HG03469 (cell line): ENCODE data around the gene FICD.
"Not testable (repeated sequence)": the region's sequence is repeated elsewhere in the genome, so short reads cannot be mapped to it uniquely, and the experiment has no call there.

Experiments used
- ATAC-seq: cut with Tn5 transposase; IDR thresholded peaks from one replicate; pipeline ENCODE4 v1.9.1; 2021; ENCODE audit warnings: mild to moderate bottlenecking, moderate library complexity, moderate number of reproducible peaks; ENCODE audit not compliant: unreplicated experiment

The FICD gene

DNA sequence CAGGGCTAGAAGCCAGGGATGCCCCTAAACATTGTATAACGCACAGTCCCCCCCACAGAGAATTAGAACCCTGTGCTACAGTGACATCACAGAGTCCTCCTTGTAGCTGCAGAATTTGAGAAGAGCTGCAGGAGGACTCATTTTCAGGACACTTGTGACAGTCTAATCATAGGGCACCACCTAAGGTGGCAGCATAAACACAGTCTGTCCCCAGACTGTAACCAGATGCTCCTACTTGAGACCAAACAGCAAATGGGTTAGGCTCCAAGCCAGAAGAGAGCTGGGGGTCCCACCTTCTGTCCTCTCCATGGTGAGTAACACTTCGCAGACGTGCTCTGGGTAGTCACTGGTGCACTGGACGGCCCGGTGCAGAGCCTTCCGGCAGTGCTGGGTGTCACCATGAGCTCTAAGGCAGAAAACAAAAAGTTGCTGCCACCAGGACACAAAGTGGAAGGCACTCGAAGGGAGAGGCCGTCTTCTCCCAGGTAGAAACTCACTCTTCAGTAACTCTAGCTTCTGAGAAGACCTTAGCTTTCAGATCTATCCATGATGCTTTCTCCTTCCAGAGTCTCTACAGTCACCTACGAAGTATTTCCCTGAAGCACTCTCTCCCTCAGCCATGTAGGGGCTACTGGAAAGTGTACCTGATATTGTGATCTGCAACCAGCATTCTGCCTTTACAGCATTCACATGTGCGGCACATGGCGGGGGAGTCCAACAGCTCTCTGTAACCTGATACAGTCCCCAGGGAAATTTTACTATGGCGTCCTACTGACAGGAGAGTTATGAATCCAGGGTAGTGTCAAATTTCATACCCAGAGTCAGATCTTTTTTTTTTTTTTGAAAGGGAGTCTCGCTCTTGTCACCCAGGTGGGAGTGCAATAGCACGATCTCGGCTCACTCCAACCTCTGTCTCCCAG is 17.1 kb downstream of the FICD start:
- ATAC-seq: no peak

DNA sequence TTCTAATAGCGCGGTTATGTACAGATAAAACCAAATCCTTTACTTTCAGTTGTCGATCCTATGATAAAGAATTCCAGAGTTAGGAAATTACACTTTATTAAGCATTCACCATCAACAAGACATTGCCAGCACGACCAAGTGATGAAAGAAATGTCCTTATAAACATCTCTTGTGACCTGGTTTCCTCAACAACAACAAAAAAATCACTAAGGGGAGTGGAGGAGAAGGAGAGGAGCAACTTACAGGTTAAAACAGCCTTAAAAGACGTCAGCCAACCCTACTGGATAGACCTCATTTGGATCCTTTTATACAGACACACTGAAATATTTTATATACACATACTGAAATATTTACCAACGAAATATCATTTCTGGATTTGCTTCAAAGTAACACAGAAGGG is 23.1 kb downstream of the FICD start:
- no peak for ATAC-seq

DNA sequence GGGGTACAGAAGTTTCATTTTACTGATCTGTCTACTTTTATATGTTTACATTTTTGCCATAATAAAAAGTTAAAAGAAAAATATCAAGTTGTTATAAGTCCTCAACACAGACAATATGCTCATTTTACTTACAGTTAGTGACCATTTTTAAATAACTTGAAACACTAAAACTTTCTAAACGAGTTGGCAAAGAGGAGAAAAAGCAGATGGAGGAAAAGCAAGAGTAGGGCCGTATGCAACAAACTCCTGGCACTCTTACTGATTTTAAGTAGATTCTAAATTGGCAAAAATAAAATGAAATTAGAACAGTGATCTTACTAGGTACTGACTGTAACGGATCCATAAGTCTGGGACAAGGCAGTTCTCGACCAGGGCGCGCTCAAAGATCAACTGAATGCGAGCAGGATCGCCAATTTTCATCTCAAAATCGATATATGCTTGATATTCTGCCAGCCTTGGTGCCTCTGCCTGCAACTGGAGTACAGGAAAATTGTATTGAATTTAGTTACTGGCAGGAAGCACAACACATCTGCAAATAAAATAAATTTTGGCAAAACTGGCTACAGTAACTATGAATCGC is 23.6 kb downstream of the FICD start:
- no peak for ATAC-seq

DNA sequence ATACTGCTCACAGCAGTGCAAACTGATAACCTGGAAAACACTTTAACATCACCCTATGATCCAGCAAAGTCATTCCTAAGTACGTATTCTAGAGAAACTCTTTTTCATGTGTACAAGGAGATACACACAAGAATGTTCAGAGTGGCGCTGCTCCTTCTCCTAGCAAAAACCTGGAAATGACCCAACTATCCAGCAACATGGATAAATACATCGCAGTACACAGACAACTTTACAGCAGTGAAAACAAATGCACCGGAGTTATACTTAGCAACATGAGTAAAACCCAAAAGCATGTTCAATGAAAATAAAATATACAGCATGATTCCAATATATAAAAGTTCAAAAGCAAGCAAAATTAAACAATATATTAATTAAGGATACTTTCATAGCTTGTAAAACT is 27.2 kb downstream of the FICD start:
- ATAC-seq: no peak

DNA sequence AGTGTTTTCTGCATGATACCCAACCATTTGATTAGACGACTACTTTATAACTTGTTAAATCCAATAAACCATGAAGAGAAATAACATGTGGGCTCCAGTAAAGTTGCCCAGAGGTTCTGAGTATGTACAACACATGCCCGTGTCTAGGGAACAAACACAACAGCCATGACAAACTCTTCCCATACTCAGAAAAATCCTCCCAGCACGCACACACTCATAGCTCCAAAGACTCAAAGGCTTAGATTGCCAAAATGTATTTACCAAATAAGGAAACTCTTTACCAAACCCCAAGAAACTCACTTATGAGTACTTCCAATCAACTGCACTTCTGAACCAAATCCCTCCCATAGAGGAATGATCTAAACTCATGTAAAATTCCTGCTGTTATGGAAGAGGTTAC is 28.6 kb downstream of the FICD start:
- ATAC-seq: no peak

DNA sequence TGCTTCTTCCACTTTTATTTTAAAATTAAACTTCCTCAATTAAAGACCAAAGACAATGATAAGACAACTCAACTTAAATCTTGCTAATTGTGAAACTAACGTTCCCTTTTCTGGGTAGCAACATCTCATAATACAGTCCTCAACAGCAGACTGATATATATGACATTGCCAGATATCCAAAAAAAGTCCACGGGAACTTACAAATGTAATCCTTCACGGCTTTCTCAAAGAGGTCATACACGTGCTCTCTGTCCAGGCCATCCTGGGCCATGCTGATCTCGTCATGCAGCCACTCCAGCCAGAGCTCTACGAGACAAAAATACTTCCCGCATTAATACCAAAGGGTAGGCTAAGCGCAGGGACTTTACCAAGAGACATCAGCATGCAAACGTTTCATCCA is 32.6 kb downstream of the FICD start:
- no peak for ATAC-seq

DNA sequence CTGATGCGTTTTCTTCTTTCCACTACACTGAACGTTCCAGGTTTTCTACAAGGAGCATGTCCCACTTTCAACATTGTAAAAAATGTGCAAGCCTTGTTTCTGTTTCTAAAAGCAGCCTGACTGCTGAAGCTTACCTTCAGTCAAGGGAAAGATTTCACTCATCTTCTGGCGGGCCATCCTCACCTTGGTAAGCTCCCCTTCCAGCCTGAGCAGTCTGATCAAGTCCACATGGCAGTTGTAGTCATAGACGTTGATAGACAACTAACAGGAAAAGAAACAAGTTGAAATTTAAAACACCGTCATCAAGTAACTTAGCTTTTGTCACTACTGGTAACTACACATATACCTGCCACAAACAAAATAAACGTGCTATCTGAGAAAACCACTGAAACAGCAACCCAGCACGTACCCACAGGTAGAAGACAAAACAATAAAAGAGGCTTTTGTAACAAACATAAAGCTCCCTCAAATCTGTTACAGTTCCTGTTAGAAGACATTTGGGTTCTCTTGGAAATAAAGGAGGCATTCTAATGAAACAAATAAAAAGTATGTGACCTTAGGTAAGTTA is 34.0 kb downstream of the FICD start:
- ATAC-seq: no peak

DNA sequence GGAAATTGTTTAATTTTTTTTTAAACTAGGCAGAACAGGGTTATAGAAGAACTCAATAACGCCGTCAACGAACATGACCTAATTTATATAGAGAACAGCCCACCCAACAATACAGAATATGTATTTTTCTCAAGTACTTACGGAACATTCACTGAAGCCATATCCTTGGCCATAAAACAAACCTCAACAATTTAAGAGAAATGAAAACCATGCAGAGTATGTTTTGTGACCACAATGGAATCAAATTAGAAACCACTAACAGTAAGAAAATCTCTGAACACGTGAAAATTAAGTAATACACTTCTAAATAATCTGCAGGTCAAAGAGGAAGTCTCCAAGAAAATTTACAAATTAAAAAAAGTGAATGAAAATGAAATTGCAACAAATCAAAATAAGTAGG is 36.5 kb downstream of the FICD start:
- ATAC-seq: no peak

DNA sequence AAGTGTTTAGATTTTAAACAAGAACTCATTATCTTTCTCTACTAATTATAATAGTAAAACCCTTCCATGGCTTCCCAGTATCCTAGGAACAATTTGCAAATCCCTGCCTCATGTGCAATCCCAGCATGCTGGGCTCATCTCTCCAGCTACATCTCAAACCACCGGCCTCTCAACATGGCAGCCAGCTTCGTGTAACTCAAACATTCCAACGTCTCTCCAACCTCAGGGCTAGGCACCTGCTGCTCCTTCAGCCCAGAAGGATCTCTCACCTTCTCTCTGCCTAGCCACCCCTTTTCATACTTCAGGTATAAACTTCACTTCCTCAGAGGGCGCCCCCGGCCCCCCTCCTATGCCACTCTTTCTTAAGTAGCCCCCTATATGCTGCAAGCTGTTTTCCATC is 38.7 kb downstream of the FICD start:
- no peak for ATAC-seq

DNA sequence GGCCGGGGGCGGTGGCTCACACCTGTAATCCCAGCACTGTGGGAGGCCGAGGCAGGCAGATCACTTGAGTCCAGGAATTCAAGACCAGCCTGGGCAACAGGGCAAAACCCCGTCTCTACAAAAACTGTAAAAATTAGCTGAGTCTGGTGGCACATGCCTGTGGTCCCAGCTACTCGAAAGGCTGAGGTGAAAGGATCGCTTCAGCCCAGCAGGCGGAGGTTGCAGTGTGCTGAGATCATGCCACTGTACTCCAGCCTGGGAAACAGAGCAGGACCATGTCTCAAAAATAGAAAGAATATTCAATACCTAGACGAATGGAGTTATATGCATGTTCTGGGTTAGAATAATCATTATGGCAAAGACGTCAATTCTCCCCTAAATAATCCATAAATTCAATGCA is 40.3 kb downstream of the FICD start:
- ATAC-seq: not testable (repeated sequence)

DNA sequence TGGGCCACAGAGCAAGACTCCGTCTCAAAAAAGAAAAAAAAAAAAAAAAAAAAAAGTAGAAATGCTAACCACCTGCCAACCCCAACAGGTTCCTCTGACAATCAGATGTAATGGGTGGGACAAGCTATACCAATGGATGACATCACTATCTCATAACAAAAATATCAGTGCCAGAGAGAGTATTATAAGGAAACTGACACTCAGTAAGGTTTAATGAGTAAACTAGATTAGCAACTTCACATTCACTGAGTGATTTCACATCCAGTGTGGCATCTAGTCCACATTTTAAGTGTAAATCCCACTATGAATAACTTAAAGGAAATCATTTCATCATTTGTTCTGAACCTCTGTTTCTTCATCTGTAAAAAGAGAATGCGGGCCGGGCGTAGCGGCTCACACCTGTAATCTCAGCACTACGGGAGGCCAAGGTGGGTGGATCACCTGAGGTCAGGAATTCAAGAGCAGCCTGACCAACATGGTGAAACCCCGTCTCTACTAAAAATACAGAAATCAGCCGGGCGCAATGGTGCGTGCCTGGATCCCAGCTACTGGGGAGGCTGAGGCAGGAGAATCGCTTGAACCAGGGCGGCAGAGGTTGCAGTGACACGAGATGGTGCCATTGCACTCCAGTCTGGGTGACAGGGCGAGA is 44.1 kb downstream of the FICD start:
- ATAC-seq: no peak

DNA sequence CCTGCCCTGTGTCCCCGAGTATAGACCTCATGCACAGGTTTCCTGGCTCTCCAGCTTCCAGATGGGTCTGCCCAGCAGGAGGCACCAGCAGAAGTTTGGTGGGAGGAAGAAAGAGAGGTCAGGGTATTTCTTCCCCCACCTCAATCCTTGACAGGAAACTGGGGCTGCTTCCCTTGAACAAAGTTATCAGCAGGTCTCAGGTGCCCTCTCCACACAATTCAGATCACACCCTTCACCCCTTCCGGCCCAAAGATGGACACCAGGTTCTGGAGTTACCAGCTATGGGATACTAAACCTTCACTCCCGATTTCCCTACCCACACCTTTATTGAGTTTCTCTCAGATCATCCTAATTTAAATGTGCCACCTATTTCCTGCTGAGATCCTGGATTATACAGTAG is 44.7 kb downstream of the FICD start:
- ATAC-seq: no peak

DNA sequence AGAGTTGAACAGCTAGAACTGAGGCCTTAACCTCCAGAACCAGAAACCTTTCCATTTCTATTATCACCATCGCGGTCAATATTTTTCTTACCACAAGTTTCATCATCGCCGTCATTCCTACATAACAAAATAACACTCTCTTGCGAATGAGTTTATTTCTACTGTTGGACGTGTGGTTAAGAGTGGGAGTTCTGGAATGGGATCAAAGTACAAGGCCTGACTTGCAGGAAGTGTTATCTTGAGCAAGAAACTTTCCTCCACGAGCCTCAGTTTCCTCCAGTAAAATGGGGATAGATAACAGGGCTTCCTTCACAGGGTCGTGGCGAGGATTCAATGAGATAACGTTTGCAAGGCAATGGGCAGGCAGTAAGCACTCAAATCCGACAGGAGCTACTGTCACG is 45.2 kb downstream of the FICD start:
- ATAC-seq: no peak

DNA sequence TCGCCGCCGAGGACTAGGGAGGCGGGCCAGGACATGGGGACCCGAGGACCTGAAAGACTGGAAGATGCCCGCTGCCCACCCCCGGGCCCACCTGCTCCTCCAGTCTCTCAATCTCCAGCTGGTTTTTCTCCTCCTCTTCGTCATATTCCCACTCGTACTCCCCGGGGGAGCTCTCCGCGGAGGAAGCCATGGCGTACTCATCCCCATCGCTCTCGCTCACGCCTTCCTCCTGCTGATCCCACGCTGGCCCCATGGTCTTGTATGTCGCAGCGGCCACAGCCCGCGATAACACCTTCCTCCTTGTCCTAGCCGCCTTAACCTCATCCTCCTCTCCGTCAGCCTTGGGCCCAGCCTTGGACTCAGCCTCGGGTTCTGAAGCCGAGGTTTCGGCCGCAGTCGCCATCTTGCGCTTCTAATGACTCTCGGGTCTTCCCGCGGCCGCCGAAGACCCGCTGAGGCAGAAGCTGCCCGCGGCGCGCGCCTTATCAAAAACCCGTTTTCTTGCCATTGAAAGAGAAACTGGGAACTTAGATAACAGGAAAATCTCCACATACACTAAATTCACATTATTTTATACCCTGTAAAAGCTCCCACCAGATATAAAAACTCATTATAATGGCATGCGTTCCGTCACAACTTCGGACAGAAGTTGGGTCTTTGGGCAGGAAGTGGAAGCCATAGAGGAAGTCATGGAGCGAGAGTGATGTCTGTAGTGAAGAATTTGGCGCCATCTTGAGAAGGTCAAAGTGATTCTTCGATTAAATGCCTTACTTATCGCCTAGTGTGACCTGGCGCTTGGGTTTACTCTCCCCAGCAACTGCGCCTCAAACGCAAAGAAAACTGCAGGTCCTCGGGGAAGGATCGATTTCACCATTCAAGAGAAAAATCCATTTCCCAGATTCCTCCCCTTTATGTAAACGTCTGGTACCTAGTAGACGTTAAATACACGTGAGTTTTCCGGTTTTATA is 46.0 kb downstream of the FICD start, which contains the start of gene SART3:
Gene SART3, minus strand, starts transcription at position 422 of the 968 bp plus-strand sequence. Its CDS starts 19 bp downstream, at position 403.
- no peak for ATAC-seq

DNA sequence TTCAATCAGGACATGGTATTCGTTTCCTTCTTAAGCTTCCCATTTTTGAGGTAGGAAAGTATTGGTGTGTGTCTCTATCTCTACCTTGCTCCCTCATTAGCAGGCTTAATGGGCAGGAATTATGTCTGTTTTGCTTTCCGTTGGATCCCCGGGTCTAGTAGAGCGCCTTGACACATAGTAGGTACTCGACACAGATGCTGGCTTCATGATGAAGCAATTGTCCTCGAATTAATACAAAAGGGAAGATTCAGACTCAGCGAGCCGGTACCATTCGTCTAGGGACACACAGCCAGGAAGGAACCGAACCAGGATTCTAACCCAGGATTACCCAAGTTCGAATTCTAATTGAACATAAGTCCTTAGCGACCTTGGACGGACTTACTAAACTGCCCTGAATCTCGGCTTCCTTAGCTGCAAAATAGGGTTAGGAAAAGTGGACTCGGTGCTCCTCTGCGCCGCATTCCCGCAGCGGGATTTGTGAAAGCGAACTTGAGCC is 46.8 kb downstream of the FICD start:
- no peak for ATAC-seq

DNA sequence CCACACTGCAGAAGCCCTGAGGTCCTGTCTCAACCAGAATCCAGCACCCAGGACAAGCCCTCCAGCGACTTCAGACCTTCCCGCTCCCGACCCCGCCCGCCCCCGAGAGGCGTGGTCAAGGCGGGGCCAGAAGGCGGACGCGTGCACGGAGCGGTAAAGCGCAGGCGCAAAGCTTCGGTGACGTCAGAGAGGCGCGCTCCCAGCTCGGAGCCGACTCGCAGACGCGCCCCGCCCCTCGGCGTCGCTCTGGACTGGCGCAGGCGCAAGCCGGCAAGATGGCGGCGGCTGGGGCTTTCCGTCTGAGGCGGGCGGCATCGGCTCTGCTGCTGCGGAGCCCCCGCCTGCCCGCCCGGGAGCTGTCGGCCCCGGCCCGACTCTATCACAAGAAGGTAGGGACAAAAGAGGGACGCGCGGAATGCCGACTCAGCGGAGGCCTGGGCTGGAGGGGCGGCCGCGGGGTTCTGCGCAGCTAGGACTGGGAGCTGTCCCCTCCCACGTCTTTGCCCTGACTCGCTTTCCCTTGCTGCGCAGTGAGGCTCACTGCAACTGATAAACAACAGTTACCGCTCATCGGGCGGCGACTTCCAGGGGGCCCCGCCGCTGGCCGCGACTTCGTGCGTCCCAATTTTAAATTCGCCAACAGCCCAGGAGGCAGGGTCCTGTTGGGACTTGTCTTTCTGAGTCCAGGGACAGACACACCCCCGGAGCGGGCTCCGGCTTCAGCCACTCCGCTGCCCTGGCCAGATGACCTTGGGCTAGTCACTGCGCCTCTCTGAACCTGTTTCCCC is 47.5 kb downstream of the FICD start, which contains the start of gene ISCU:
Gene ISCU, plus strand, starts transcription at position 249 of the 788 bp plus-strand sequence. Its CDS starts 27 bp downstream, at position 276.
- ATAC-seq: peak; percentile 38

DNA sequence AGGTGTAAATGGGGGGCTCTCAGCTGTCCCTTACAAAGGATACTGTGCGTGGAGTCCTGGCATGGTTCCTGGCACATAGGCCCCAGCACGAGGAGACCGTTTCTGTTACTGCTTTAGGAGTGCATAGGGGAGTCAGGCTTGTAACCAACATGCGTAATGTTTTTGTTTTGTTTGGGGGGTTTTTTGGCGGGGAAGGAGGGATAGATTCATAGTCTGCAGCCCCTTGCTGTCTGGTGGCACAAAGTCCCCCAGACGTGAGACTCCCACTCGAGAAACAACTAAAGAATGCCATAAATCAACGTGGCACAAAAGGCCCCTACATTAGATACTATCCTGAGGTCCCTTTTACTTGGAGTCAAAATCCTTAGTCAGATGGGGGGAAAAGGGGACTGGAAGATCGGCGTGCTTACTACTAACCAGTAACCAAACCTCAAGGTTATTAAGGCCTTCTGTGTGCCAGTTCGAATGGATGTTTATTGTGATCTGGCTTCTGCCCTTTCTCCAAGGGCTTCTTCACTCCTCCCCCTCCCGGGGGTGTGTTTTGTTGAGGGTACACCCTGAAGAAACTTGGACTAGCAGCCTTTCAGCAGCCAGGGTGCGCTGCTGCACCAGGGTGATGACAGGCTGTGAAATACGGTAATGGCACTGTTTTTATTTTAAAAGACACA is 48.2 kb downstream of the FICD start:
- peak; percentile 29 for ATAC-seq

DNA sequence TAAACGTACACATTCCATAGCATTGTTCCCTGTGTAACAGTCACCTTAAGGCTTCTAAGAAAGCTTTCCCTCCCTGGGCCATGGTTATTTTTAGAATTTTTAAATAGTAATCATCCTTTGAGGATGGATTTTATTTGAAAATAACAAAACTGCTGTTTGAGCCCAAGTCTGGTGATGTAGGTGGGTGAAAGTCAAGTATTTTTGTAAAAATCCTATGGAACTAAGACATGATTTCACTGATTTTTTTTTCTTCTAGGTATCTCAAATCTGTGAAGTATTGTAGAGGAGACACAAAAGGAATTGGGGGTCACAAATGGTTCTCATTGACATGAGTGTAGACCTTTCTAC is 48.7 kb downstream of the FICD start:
- ATAC-seq: no peak

DNA sequence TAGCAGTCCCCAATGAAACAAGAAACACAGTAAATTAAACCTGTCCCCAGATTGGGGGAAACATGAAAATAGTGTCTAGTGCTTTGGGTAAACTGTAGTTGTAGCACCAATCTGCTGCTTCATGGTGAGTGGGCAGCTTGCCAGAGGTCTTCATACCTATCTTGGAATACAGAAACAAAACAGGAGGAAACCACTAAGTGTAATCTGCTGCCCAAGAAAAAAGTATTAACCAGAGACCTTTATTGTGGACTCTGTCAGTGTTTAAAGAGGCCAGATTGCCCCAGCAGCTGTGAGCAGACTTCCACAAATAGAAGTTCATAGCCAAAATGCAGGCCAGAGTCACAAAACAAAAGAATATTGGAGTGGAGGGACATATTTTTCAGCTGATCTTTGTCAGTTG is 49.6 kb downstream of the FICD start:
- ATAC-seq: no peak
